SK-N-MC (cell line): ENCODE data around the gene ZNF793.

ENCODE experiments used
- DNase-seq: peaks from one replicate; pipeline ENCODE4 v3.0.0-alpha.2; 2011; ENCODE audit warnings: low read depth, low spot score
- H3K27ac ChIP-seq: fragments of 200-600 bp; sonication (generic); 2 replicates; pipeline ENCODE4 v1.5.1; 2016; ENCODE audit warnings: mixed run types
- H3K36me3 ChIP-seq: fragments of 200-600 bp; sonication (generic); 2 replicates; pipeline ENCODE4 v1.6.1; 2017; ENCODE audit warnings: antibody characterized with exemption, low read length, mixed read lengths; ENCODE audit not compliant: insufficient read depth
- H3K4me3 ChIP-seq: fragments of 200-600 bp; sonication (generic); 2 replicates; pipeline ENCODE4 v1.5.1; 2016
- H3K9ac ChIP-seq: fragments of 200-600 bp; sonication (generic); 2 replicates; pipeline ENCODE4 v1.8.0; 2017; ENCODE audit warnings: mixed run types, mixed read lengths; ENCODE audit not compliant: insufficient read length
- H3K9me3 ChIP-seq: fragments of 200-600 bp; sonication (generic); 2 replicates; pipeline ENCODE4 v1.6.1; 2017; ENCODE audit warnings: low read depth, mild to moderate bottlenecking, antibody characterized with exemption, low read length, moderate library complexity, mixed read lengths
- EZH2 ChIP-seq: fragments of 200-600 bp; sonication (generic); IDR thresholded peaks from one replicate; pipeline ENCODE4 v1.6.1; 2017; ENCODE audit warnings: antibody characterized with exemption
- FOXP2 ChIP-seq: optimal IDR thresholded peaks from 2 replicates; pipeline ENCODE3; 2011; ENCODE audit warnings: mild to moderate bottlenecking, moderate library complexity; ENCODE audit not compliant: insufficient read depth; ENCODE audit errors: extremely low read length, control extremely low read depth
- POLR2AphosphoS5 ChIP-seq: IDR thresholded peaks from 2 replicates; pipeline ENCODE4 v1.6.1; 2012; ENCODE audit warnings: mild to moderate bottlenecking, low read depth, low read length, borderline replicate concordance

Gene ZNF793

DNA sequence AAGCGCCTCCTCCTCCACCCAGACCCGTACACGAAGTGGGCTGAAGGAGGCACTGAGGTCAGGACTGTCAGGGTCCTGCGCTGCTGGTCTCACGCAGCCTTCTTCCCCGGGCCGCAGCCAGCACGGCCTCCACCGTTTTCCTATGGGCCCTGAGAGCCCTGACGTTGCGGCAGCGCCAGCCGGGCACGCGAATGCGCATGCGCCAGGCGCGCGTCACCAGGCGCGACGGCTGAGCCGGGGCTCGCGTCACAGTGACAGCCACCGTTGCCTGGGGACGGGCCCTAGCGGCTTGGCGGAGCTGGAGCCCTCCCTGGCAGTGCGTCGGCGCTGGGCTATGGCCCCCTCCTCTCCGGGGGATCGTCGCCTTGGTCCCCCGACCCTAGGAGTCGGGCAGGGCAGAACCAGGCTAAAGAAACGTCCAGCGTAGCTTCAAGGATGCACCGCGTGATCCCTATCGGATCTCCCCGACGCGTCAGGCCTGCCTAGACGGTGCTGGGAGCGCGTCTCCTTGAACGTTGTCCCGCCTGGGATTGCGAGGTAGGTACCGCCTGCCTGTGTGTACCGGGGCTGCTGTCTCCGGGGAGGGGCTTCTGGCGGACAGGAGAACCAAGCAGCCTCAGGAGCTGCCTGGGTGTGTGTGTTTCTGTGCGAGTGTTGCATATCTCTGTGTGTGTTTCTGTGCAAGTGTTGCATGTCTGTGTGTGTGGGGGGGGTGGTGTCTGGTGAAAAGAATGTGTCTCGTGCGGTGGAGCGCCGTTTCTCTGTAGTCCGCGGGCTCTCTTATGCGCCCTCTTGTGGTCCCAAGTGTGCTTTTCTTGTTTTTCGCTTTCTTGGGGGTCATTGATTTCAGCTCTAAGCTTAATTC lies 44.6 kb downstream of the ZNF793 start:
- TF ChIP-seq POLR2AphosphoS5 (no peak), EZH2 (no peak), FOXP2 (no peak)
- no peak overlapping the region for H3K27ac ChIP-seq
- H3K36me3 ChIP-seq, result no peaks in the 10 kb centered on the region
- peaks cover 3% of the 10 kb centered on the region; the same call in 1 of the 2 replicates for H3K9me3 ChIP-seq
- DNase-seq, result no peak
- H3K4me3 ChIP-seq, result no peak overlapping the region
- H3K9ac ChIP-seq, result no peak overlapping the region

GRCh38 chr19:37563518-37563917 lies 56.8 kb downstream of the ZNF793 start:
- TF ChIP-seq POLR2AphosphoS5 (no peak), FOXP2 (no peak), EZH2 (no peak)
- no peaks in the 10 kb centered on the region for H3K36me3 ChIP-seq
- no peak for DNase-seq
- peaks cover 11% of the 10 kb centered on the region; the same call in 1 of the 2 replicates for H3K9me3 ChIP-seq
- no peak overlapping the region for H3K27ac ChIP-seq
- no peak overlapping the region for H3K4me3 ChIP-seq
- H3K9ac ChIP-seq, result no peak overlapping the region

DNA sequence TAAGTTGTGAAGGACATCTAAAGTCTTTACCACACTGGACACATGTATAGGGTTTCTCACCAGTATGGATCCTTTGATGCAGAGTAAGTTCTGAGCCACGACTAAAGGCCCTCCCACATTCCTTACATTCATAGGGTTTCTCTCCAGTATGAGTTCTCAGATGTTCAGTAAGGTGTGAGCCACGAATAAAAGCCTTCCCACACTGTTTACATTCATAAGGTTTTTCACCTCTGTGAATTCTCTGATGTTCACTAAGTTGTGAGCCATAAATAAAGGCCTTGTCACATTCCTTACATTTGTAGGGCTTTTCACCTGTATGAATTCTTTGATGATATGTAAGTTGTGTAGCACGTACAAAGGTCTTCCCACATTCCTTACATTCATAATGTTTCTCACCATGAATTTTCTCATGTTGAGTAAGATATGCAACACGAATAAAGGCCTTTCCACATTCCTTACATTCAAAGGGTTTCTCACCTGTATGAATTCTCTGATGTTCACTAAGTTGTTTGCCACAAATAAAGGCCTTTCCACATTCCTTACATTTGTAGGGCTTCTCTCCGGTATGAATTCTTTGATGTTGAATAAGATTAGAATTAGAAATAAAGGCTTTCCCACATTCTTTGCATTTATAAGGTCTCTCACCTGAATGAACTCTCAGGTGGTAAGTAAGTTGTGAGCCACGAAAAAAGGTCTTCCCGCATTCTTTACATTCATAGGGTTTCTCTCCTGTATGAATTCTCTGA lies 58.1 kb downstream of the ZNF793 start:
- Histone ChIP-seq H3K27ac (no peak overlapping the region), H3K9ac (no peak overlapping the region), H3K36me3 (no peaks in the 10 kb centered on the region), H3K9me3 (peaks cover 10% of the 10 kb centered on the region; the same call in 1 of the 2 replicates), H3K4me3 (no peak overlapping the region)
- no peak for DNase-seq
- TF ChIP-seq EZH2, result no peak
- TF ChIP-seq POLR2AphosphoS5, result no peak
- TF ChIP-seq FOXP2, result no peak

GRCh38 chr19:37565370-37565669 lies 58.6 kb downstream of the ZNF793 start:
- H3K9ac ChIP-seq, result no peak overlapping the region
- no peaks in the 10 kb centered on the region for H3K36me3 ChIP-seq
- no peak for TF ChIP-seq POLR2AphosphoS5
- no peak for TF ChIP-seq EZH2
- no peak for TF ChIP-seq FOXP2
- H3K27ac ChIP-seq, result no peak overlapping the region
- peaks cover 13% of the 10 kb centered on the region; the same call in 1 of the 2 replicates for H3K9me3 ChIP-seq
- no peak overlapping the region for H3K4me3 ChIP-seq
- no peak for DNase-seq

GRCh38 chr19:37572203-37572602 lies 65.5 kb downstream of the ZNF793 start:
- H3K9ac ChIP-seq, result no peak overlapping the region
- TF ChIP-seq FOXP2, result no peak
- TF ChIP-seq EZH2, result no peak
- TF ChIP-seq POLR2AphosphoS5, result no peak
- H3K4me3 ChIP-seq, result no peak overlapping the region
- peaks cover 19% of the 10 kb centered on the region; the same call in 1 of the 2 replicates for H3K9me3 ChIP-seq
- DNase-seq, result no peak
- no peak overlapping the region for H3K27ac ChIP-seq
- H3K36me3 ChIP-seq, result no peaks in the 10 kb centered on the region

DNA sequence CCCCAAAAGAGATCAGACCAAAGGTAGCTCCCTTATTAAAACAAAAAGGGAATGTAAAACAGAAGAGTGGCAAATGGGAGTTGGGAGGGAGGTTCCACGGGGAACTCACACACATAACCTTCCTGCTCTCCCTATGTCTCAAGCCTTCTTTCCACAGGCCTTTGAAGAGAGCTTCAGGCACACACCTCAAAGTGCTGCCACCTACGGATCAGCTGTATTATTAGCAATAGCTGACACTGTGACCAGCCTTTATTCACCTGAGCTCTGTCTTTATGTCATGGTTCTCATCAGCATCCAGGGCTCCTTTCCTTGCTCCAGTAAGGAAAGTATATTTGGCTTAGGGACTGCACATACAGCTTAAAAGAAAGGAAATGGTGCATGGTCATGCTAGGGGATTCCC lies 76.6 kb downstream of the ZNF793 start:
- Histone ChIP-seq H3K27ac (no peak overlapping the region), H3K9ac (no peak overlapping the region), H3K4me3 (no peak overlapping the region), H3K36me3 (peaks cover 23% of the 10 kb centered on the region), H3K9me3 (peaks cover 2% of the 10 kb centered on the region)
- no peak for TF ChIP-seq POLR2AphosphoS5
- no peak for TF ChIP-seq EZH2
- no peak for TF ChIP-seq FOXP2
- DNase-seq, result no peak
